Measurements from ENCODE around the gene MEF2C.

MEF2C gene

GRCh38 chr5:88837222-88837621, 45.8 kb downstream of the MEF2C start:
- Histone ChIP-seq H3K9ac (ENCODE audit: low read depth, low read length) (no peak overlapping the region), H3K9me3 (ENCODE audit: control insufficient read depth, insufficient read depth, low read length) (no peaks in the 10 kb centered on the region), H3K36me3 (ENCODE audit: insufficient read depth, low read length) (no peaks in the 10 kb centered on the region), H3K4me1 (ENCODE audit: insufficient read depth, low read length) (no peaks in the 10 kb centered on the region)

DNA sequence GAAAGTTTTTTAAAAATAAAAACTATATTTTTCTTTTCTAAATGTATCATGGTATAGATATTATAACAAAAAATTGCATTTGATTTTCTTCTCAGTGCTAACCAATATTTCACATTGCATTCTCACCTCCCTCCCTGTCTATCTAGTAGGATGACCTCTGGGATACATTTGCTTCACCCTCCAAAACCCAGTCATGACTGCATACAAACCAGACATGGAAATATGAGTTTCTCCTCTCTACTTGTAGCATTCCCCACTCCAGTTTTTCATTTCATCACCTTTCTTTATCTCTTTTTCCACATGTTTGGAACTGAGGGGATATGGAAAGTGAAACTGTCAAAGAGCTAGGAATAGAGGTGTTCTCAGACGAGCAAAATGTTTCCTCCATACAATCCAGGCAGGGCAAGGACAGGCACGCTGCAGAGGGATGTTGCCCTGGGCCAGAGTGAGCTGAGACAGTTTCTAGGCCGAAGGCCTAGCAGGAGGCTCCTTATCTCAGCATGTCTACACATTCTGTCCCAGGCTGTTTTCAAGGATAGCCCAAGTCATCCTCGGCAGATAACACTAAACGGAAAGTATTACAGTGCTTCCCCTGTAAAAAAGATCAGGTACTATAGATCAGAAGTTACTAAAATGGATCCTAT, 46.7 kb downstream of the MEF2C start:
- no peaks in the 10 kb centered on the region for H3K9me3 ChIP-seq (ENCODE audit: control insufficient read depth, insufficient read depth, low read length)
- H3K9ac ChIP-seq (ENCODE audit: low read depth, low read length): no peak overlapping the region
- no peaks in the 10 kb centered on the region for H3K36me3 ChIP-seq (ENCODE audit: insufficient read depth, low read length)
- no peaks in the 10 kb centered on the region for H3K4me1 ChIP-seq (ENCODE audit: insufficient read depth, low read length)

DNA sequence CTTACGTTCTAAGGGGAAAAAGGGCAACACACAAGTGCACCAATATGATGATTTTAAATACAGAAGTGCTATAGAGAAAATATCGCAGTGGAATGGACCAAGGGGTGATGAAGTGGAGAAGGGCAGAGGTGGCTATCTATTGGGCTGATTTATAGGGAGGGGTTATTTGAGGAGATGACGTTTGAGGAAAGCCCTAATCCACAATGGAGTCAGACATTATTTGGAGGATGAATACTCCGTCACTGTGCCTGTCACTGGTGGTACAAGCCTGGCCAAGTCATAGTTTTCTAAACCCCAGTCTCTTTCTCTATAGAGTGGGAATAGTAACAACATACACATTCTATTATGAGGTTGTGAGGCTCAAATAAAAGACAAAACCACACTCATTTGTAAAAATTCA, 48.5 kb downstream of the MEF2C start:
- Histone ChIP-seq H3K9me3 (ENCODE audit: control insufficient read depth, insufficient read depth, low read length) (no peaks in the 10 kb centered on the region), H3K36me3 (ENCODE audit: insufficient read depth, low read length) (no peaks in the 10 kb centered on the region), H3K4me1 (ENCODE audit: insufficient read depth, low read length) (no peaks in the 10 kb centered on the region), H3K9ac (ENCODE audit: low read depth, low read length) (no peak overlapping the region)

DNA sequence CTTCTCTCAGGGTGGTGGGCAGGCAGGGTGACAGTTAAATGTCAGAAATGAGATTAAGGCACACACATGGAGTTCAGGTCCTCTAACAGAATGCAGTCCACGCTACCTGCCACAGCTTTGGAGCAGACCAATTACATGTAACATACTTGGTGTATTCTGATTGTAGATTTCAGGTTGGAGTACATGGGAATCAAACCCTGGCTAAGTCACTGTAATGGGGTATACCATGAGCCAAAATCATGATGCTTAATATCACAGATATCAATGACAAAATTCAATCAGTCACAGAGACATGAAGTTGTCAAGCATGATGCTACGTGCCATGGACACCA, 48.9 kb downstream of the MEF2C start:
- Histone ChIP-seq H3K36me3 (ENCODE audit: insufficient read depth, low read length) (no peaks in the 10 kb centered on the region), H3K9me3 (ENCODE audit: control insufficient read depth, insufficient read depth, low read length) (no peaks in the 10 kb centered on the region), H3K4me1 (ENCODE audit: insufficient read depth, low read length) (no peaks in the 10 kb centered on the region), H3K9ac (ENCODE audit: low read depth, low read length) (no peak overlapping the region)

- no peaks in the 10 kb centered on the region for H3K36me3 ChIP-seq (ENCODE audit: insufficient read depth, low read length)
- H3K9ac ChIP-seq (ENCODE audit: low read depth, low read length): no peak overlapping the region
- no peaks in the 10 kb centered on the region for H3K4me1 ChIP-seq (ENCODE audit: insufficient read depth, low read length)
- H3K9me3 ChIP-seq (ENCODE audit: control insufficient read depth, insufficient read depth, low read length): no peaks in the 10 kb centered on the region
Measured at GRCh38 chr5:88833371-88834130, 49.4 kb downstream of the MEF2C start.

- Histone ChIP-seq H3K36me3 (ENCODE audit: insufficient read depth, low read length) (no peaks in the 10 kb centered on the region), H3K9ac (ENCODE audit: low read depth, low read length) (no peak overlapping the region), H3K4me1 (ENCODE audit: insufficient read depth, low read length) (peaks cover 7% of the 10 kb centered on the region), H3K9me3 (ENCODE audit: control insufficient read depth, insufficient read depth, low read length) (no peaks in the 10 kb centered on the region)
Measured at GRCh38 chr5:88831816-88832215, 51.2 kb downstream of the MEF2C start.

- Histone ChIP-seq H3K4me1 (ENCODE audit: insufficient read depth, low read length) (peaks cover 11% of the 10 kb centered on the region), H3K9me3 (ENCODE audit: control insufficient read depth, insufficient read depth, low read length) (no peaks in the 10 kb centered on the region), H3K36me3 (ENCODE audit: insufficient read depth, low read length) (no peaks in the 10 kb centered on the region), H3K9ac (ENCODE audit: low read depth, low read length) (no peak overlapping the region)
Measured at GRCh38 chr5:88830567-88830966, 52.4 kb downstream of the MEF2C start.

DNA sequence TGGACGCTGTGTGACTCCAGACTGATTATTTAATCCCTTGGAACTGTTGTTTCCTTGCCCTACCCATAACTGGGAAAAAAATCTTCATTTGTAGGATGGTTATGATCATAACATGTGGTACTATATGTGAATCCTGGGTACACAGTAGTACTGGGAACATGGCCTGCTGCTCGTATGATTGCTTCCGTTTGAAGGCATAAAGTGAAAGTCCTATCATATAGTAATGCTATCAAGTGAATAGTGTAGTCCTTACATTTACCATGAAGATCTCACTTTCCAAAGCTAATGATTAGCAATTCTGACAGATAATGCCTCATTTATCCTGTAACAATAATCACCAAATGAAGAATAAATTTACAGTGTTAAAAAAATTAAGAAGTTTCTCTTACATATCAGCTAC, 53.2 kb downstream of the MEF2C start:
- no peaks in the 10 kb centered on the region for H3K36me3 ChIP-seq (ENCODE audit: insufficient read depth, low read length)
- peaks cover 13% of the 10 kb centered on the region for H3K4me1 ChIP-seq (ENCODE audit: insufficient read depth, low read length)
- no peak overlapping the region for H3K9ac ChIP-seq (ENCODE audit: low read depth, low read length)
- no peaks in the 10 kb centered on the region for H3K9me3 ChIP-seq (ENCODE audit: control insufficient read depth, insufficient read depth, low read length)

DNA sequence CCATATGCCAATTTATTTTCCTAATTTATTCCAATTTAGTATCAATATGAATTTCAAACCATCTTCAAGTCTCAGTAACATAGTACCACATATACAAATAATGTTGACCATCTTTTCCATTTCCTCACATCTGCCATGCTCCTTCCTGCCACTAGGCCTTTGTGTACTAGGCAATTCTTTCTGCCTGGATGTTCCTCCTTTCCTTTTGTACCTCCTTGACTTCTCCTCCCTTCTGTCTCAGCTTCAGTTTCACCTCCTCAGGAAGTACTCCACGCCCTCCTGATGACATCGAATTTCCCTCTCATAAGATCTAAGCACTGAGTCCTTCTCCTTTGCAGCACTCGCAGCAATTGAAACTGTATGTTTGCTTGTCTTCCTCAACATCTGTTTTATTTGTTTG, 53.9 kb downstream of the MEF2C start:
- H3K36me3 ChIP-seq (ENCODE audit: insufficient read depth, low read length): no peaks in the 10 kb centered on the region
- peaks cover 13% of the 10 kb centered on the region for H3K4me1 ChIP-seq (ENCODE audit: insufficient read depth, low read length)
- no peak overlapping the region for H3K9ac ChIP-seq (ENCODE audit: low read depth, low read length)
- H3K9me3 ChIP-seq (ENCODE audit: control insufficient read depth, insufficient read depth, low read length): no peaks in the 10 kb centered on the region

GRCh38 chr5:88827997-88828396, 55.0 kb downstream of the MEF2C start:
- Histone ChIP-seq H3K4me1 (ENCODE audit: insufficient read depth, low read length) (peaks cover 13% of the 10 kb centered on the region), H3K9me3 (ENCODE audit: control insufficient read depth, insufficient read depth, low read length) (no peaks in the 10 kb centered on the region), H3K36me3 (ENCODE audit: insufficient read depth, low read length) (no peaks in the 10 kb centered on the region), H3K9ac (ENCODE audit: low read depth, low read length) (no peak overlapping the region)

- H3K9me3 ChIP-seq (ENCODE audit: control insufficient read depth, insufficient read depth, low read length): no peaks in the 10 kb centered on the region
- H3K9ac ChIP-seq (ENCODE audit: low read depth, low read length): no peak overlapping the region
- H3K36me3 ChIP-seq (ENCODE audit: insufficient read depth, low read length): no peaks in the 10 kb centered on the region
- peaks cover 13% of the 10 kb centered on the region for H3K4me1 ChIP-seq (ENCODE audit: insufficient read depth, low read length)
Measured at GRCh38 chr5:88826646-88827585, 56.1 kb downstream of the MEF2C start.

- Histone ChIP-seq H3K9me3 (ENCODE audit: control insufficient read depth, insufficient read depth, low read length) (no peaks in the 10 kb centered on the region), H3K36me3 (ENCODE audit: insufficient read depth, low read length) (no peaks in the 10 kb centered on the region), H3K9ac (ENCODE audit: low read depth, low read length) (no peak overlapping the region), H3K4me1 (ENCODE audit: insufficient read depth, low read length) (peaks cover 13% of the 10 kb centered on the region)
Measured at GRCh38 chr5:88825584-88826315, 57.2 kb downstream of the MEF2C start.

- Histone ChIP-seq H3K4me1 (ENCODE audit: insufficient read depth, low read length) (peaks cover 13% of the 10 kb centered on the region), H3K9me3 (ENCODE audit: control insufficient read depth, insufficient read depth, low read length) (no peaks in the 10 kb centered on the region), H3K36me3 (ENCODE audit: insufficient read depth, low read length) (no peaks in the 10 kb centered on the region), H3K9ac (ENCODE audit: low read depth, low read length) (no peak overlapping the region)
Measured at GRCh38 chr5:88824892-88825583, 57.9 kb downstream of the MEF2C start.

DNA sequence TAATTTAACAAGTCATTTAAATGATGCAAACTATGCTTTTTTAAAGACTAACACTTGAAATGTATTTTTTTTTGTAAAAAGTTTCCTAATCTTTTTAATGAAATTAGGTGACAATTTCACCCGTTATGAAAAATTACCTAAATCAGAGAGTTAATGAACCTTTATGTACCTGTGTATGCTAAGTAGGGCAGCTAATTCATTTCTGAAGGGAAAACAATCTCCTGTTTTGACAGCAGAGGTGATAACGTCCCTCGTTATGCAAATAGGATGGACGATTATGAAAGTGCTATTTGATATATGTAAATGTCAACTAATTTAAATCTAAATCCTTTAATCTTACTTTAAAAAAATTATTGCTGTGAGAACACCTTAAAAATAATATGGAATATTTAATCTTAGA, 58.8 kb downstream of the MEF2C start:
- Histone ChIP-seq H3K9ac (ENCODE audit: low read depth, low read length) (no peak overlapping the region), H3K4me1 (ENCODE audit: insufficient read depth, low read length) (peaks cover 20% of the 10 kb centered on the region), H3K9me3 (ENCODE audit: control insufficient read depth, insufficient read depth, low read length) (no peaks in the 10 kb centered on the region), H3K36me3 (ENCODE audit: insufficient read depth, low read length) (no peaks in the 10 kb centered on the region)
